HEK293 (cell line): ENCODE measurements around the gene LZTR1.
"Not testable (repeated sequence)": the region's sequence is repeated elsewhere in the genome, so short reads cannot be mapped to it uniquely, and the experiment has no call there.

Experiments used
- CTCF ChIA-PET: fragments of 350-600 bp; formaldehyde crosslinking; extraction: SDS; loops from one replicate; lab custom pipeline; 2021; ENCODE audit warnings: antibody characterized with exemption; lab: Yijun Ruan, JAX
- POLR2A ChIA-PET: fragments of 300-600 bp; formaldehyde crosslinking; extraction: SDS; loops from one replicate; lab custom pipeline; 2020; ENCODE audit warnings: antibody characterized with exemption, inconsistent platforms; lab: Yijun Ruan, JAX
- H3K27ac ChIP-seq: fragments of 200-500 bp; sonication (Bioruptor generic); 2 replicates; pipeline ENCODE4 v1.5.1; 2014; ENCODE audit warnings: low read depth, low read length, control low read depth, inconsistent platforms; ENCODE audit errors: extremely low read depth
- H3K36me3 ChIP-seq, 2 experiments: fragments of 200-500 bp in 1 of 2; sonication (Bioruptor generic) in 1 of 2; 1 replicate in 1 of 2; 2 replicates in 1 of 2; pipeline ENCODE4 v1.5.1; 2014 to 2017; ENCODE audit warnings: inconsistent platforms in 2 of 2, low read length in 2 of 2; ENCODE audit not compliant: control insufficient read depth in 2 of 2, insufficient read depth in 1 of 2
- H3K4me1 ChIP-seq: fragments of 200-500 bp; sonication (Bioruptor generic); 2 replicates; pipeline ENCODE4 v1.5.1; 2014; ENCODE audit warnings: mild to moderate bottlenecking, low read length, inconsistent platforms; ENCODE audit not compliant: control insufficient read depth, insufficient read depth
- H3K4me3 ChIP-seq: 2 replicates; pipeline ENCODE4 v1.5.1; 2011; ENCODE audit warnings: low read depth, mild to moderate bottlenecking, control low read depth, low read length, moderate library complexity
- H3K9me3 ChIP-seq: fragments of 200-500 bp; sonication (Bioruptor generic); 2 replicates; pipeline ENCODE4 v1.5.1; 2014; ENCODE audit warnings: low read depth, low read length, inconsistent platforms; ENCODE audit not compliant: control insufficient read depth, insufficient read depth
- KLF10 ChIP-seq: fragments of 450-650 bp; IDR thresholded peaks from 2 replicates; pipeline ENCODE4 v1.5.1; 2018; ENCODE audit warnings: missing biosample characterization, mild to moderate bottlenecking, missing genetic modification characterization
- KLF7 ChIP-seq: fragments of 450-650 bp; formaldehyde crosslinking; IDR thresholded peaks from 2 replicates; pipeline ENCODE4 v1.5.1; 2016; ENCODE audit warnings: missing biosample characterization, missing genetic modification characterization, borderline replicate concordance
- PRDM1 ChIP-seq: fragments of 450-650 bp; formaldehyde crosslinking; IDR thresholded peaks from 2 replicates; pipeline ENCODE4; 2016; ENCODE audit warnings: missing biosample characterization, missing genetic modification characterization
- PRDM10 ChIP-seq: fragments of 450-650 bp; formaldehyde crosslinking; IDR thresholded peaks from 2 replicates; pipeline ENCODE4 v1.5.1; 2016; ENCODE audit warnings: missing biosample characterization, missing genetic modification characterization
- SCRT1 ChIP-seq: fragments of 450-650 bp; formaldehyde crosslinking; IDR thresholded peaks from 2 replicates; pipeline ENCODE4 v1.5.1; 2016; ENCODE audit warnings: missing biosample characterization, missing genetic modification characterization, borderline replicate concordance
- ZBTB17 ChIP-seq: fragments of 450-650 bp; formaldehyde crosslinking; IDR thresholded peaks from 2 replicates; pipeline ENCODE4 v1.5.1; 2016; ENCODE audit warnings: missing biosample characterization, missing genetic modification characterization
- ZBTB21 ChIP-seq: fragments of 450-650 bp; formaldehyde crosslinking; IDR thresholded peaks from 2 replicates; pipeline ENCODE4 v1.5.1; 2017; ENCODE audit warnings: missing biosample characterization, missing genetic modification characterization
- ZFHX2 ChIP-seq: fragments of 450-650 bp; formaldehyde crosslinking; conservative IDR thresholded peaks from 2 replicates; pipeline ENCODE4 v1.5.1; 2016; ENCODE audit warnings: missing biosample characterization, missing genetic modification characterization
- ZFP69B ChIP-seq: fragments of 450-650 bp; formaldehyde crosslinking; IDR thresholded peaks from 2 replicates; pipeline ENCODE4 v1.5.1; 2016; ENCODE audit warnings: missing biosample characterization, missing genetic modification characterization
- ZIC2 ChIP-seq: fragments of 450-650 bp; formaldehyde crosslinking; IDR thresholded peaks from 2 replicates; pipeline ENCODE4 v1.5.1; 2016; ENCODE audit warnings: missing biosample characterization, missing genetic modification characterization
- ZNF121 ChIP-seq: fragments of 450-650 bp; formaldehyde crosslinking; IDR thresholded peaks from 2 replicates; pipeline ENCODE4 v1.5.1; 2016; ENCODE audit warnings: missing biosample characterization, missing genetic modification characterization
- ZNF174 ChIP-seq: fragments of 450-650 bp; formaldehyde crosslinking; IDR thresholded peaks from 2 replicates; pipeline ENCODE4 v1.5.0; 2017; ENCODE audit warnings: missing biosample characterization, mild to moderate bottlenecking, missing genetic modification characterization
- ZNF211 ChIP-seq: fragments of 450-650 bp; formaldehyde crosslinking; IDR thresholded peaks from 2 replicates; pipeline ENCODE4 v1.5.1; 2016; ENCODE audit warnings: low read depth, missing biosample characterization, missing genetic modification characterization
- ZNF24 ChIP-seq: fragments of 450-650 bp; formaldehyde crosslinking; IDR thresholded peaks from 2 replicates; pipeline ENCODE4 v1.5.1; 2016; ENCODE audit warnings: missing biosample characterization, missing genetic modification characterization
- ZNF473 ChIP-seq: fragments of 450-650 bp; formaldehyde crosslinking; IDR thresholded peaks from 2 replicates; pipeline ENCODE4 v1.5.1; 2017; ENCODE audit warnings: missing biosample characterization, missing genetic modification characterization
- ZNF548 ChIP-seq: fragments of 450-650 bp; formaldehyde crosslinking; IDR thresholded peaks from 2 replicates; pipeline ENCODE4 v1.5.1; 2016; ENCODE audit warnings: missing biosample characterization, missing genetic modification characterization
- ZNF596 ChIP-seq: fragments of 450-650 bp; IDR thresholded peaks from 2 replicates; pipeline ENCODE4 v1.5.0; 2018; ENCODE audit warnings: missing biosample characterization, mild to moderate bottlenecking, missing genetic modification characterization, moderate library complexity
- ZNF621 ChIP-seq: fragments of 450-650 bp; formaldehyde crosslinking; IDR thresholded peaks from 2 replicates; pipeline ENCODE4 v1.5.1; 2017; ENCODE audit warnings: missing biosample characterization, missing genetic modification characterization
- ZNF768 ChIP-seq: fragments of 450-650 bp; formaldehyde crosslinking; IDR thresholded peaks from 2 replicates; pipeline ENCODE4 v1.5.1; 2018; ENCODE audit warnings: missing biosample characterization, mild to moderate bottlenecking, missing genetic modification characterization
- ZNF785 ChIP-seq: fragments of 450-650 bp; formaldehyde crosslinking; IDR thresholded peaks from 2 replicates; pipeline ENCODE4 v1.5.1; 2016; ENCODE audit warnings: missing biosample characterization, missing genetic modification characterization

The LZTR1 gene

GRCh38 chr22:20968281-20968977, 13.7 kb upstream of the LZTR1 start (continued):
- no peak for TF ChIP-seq PRDM10 (tag by site-specific recombination)
- no peak for TF ChIP-seq KLF7 (tag by site-specific recombination)
- TF ChIP-seq ZNF548 (tag by site-specific recombination) = no peak
- TF ChIP-seq ZNF596 = no peak
- TF ChIP-seq ZFP69B (tag by site-specific recombination) = no peak
- TF ChIP-seq ZBTB17 (tag by site-specific recombination) = no peak
- no peak for TF ChIP-seq ZNF768 (tag by site-specific recombination)
- no peak for TF ChIP-seq ZNF121
- TF ChIP-seq ZNF621 (tag by site-specific recombination) = no peak
- TF ChIP-seq ZNF24 (tag by site-specific recombination) = no peak
- no peak for TF ChIP-seq ZNF785 (tag by site-specific recombination)
- TF ChIP-seq ZNF174 (tag by site-specific recombination) = no peak

- H3K36me3 ChIP-seq = no peaks in the 10 kb centered on the region
- no peak overlapping the region for H3K4me3 ChIP-seq
- ChIA-PET POLR2A (interaction anchor here (3.4 kb wide), 1 partner anchor 11 kb away, joined by 27 read pairs; the partner anchor contains the start of gene LZTR1), CTCF (interaction anchor here (0.6 to 2.0 kb wide), 5 partner anchors 9 to 545 kb away, joined by 3 to 8 read pairs (median 3); partner anchors contain the start of gene LZTR1)
- H3K27ac ChIP-seq = no peak overlapping the region
- H3K4me1 ChIP-seq = no peaks in the 10 kb centered on the region
- H3K9me3 ChIP-seq = no peaks in the 10 kb centered on the region
- peak; percentile 41; the same call in 1 of the 2 replicates for TF ChIP-seq ZFHX2
- TF ChIP-seq ZNF473 (tag by site-specific recombination) = no peak
- peak; percentile 31; the same call in 1 of the 2 replicates for TF ChIP-seq ZBTB17 (tag by site-specific recombination)
- no peak for TF ChIP-seq KLF10 (tag by site-specific recombination)
- TF ChIP-seq SCRT1 = no peak
- TF ChIP-seq ZNF211 (tag by site-specific recombination) = no peak
- TF ChIP-seq ZIC2 (tag by site-specific recombination) = peak; percentile 83
- no peak for TF ChIP-seq ZBTB21
Observed at GRCh38 chr22:20970939-20971657, 11.0 kb upstream of the LZTR1 start.

GRCh38 chr22:20972014-20972694, 9.9 kb upstream of the LZTR1 start:
- not testable (repeated sequence) for H3K9me3 ChIP-seq, H3K4me3 ChIP-seq, H3K36me3 ChIP-seq, H3K27ac ChIP-seq, H3K4me1 ChIP-seq
- ChIA-PET POLR2A (interaction anchor here (0.6 to 3.4 kb wide), 6 partner anchors 10 to 129 kb away, joined by 3 to 27 read pairs (median 4); partner anchors contain the start of gene LZTR1), CTCF (interaction anchor here (0.8 to 2.0 kb wide), 6 partner anchors 10 to 92 kb away, joined by 3 to 8 read pairs (median 4); partner anchors contain the start of genes CRKL and LZTR1)
- TF ChIP-seq PRDM1 (tag by site-specific recombination) (0 out of 2 replicates have a peak, but pooled peaks have one; percentile 31), PRDM10 (tag by site-specific recombination) (peak; percentile 72)
- TF ChIP-seq, all 188 proteins: peak for 2; not testable (repeated sequence) for 186
